ENCODE results near the gene CTNNA3. TPM values are rescaled to one million over a fixed set of nuclear protein-coding genes. Genes with fewer than 3 reads are reported as not detected.

Gene CTNNA3
- total RNA-seq, 4 donors from 2014 or later: under 0.01 to 0.38 (median 0.27) TPM

DNA sequence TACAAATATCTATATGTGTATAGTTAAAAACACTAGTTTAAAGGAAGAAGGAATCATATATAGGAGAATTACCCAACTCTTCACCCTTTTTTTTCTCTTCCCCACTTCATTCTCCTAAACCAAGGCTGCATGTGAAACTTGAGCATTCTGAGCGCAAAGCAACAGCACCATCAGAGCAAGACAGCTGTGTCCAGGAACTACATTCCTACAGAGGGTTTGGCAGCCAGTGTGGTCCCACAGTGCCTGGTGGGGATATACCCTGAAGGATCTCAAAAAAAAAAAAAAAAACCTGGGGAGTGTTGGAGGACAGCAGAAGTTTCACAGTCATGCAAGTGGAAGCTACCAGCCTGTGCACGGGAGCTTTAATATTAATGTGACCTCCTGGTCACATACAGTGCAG lies 310.4 kb downstream of the CTNNA3 start:
- TF ChIP-seq, protein P1, sequence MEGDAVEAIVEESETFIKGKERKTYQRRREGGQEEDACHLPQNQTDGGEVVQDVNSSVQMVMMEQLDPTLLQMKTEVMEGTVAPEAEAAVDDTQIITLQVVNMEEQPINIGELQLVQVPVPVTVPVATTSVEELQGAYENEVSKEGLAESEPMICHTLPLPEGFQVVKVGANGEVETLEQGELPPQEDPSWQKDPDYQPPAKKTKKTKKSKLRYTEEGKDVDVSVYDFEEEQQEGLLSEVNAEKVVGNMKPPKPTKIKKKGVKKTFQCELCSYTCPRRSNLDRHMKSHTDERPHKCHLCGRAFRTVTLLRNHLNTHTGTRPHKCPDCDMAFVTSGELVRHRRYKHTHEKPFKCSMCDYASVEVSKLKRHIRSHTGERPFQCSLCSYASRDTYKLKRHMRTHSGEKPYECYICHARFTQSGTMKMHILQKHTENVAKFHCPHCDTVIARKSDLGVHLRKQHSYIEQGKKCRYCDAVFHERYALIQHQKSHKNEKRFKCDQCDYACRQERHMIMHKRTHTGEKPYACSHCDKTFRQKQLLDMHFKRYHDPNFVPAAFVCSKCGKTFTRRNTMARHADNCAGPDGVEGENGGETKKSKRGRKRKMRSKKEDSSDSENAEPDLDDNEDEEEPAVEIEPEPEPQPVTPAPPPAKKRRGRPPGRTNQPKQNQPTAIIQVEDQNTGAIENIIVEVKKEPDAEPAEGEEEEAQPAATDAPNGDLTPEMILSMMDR (IDR thresholded peaks at IDR 0.05; ENCODE audit: low read depth): no peak

DNA sequence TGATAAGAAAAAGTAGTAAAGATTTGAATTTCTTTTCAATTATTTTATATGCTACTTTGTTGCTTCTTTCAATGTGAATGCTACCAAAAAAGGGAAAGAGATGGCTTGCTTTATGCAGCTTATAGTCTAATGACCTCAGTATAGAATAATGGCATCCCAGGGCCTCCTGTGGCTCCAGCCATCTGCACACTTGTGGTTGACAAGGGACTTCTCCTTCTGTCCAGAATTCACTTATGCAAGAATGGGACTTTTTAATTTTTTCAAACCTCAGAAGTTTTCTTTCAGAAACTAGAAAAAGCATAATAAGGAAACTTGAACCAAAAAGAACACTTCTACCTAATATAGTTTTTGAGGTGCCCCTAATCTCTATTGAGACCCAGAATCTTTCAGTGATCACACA lies 310.9 kb downstream of the CTNNA3 start:
- TF ChIP-seq, protein P1 (IDR thresholded peaks at IDR 0.05; ENCODE audit: low read depth): no peak

DNA sequence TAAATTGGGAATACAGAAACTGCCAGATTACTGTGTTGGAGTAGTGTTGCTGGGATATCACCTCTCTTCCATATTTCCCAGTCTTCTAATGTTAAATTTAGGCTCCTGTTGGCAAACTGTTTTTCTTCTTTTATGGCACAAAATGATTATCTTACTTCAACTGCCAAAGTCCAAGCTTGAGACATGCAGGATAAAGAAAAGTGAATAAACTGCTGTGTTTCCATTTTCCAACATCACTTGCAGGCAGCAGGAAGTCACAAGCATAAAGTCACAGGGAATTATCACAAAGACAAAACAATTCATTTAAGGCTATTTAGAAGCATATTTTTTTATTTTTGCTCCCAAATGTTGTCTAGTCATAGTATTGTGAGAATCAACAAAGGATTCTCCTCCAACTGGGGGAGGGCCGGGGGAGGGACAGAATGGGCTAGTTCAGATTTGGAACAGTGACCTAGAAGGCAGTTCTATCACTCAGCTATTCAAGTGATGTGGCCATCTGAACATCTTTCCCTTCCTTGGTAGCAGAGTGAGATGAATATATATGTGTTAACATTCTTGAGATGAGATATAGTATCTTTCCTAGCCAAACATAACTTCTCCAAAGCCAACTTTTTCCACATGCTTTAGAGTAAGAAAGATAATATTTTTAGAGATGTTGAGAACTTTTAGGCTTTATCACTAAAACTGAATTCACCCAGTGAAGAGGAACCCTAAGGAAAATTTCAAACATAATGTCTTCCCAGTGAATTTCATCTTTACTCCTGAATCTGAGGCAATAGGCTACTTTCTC lies 364.7 kb downstream of the CTNNA3 start:
- TF ChIP-seq, protein P1 (IDR thresholded peaks at IDR 0.05; ENCODE audit: low read depth): no peak

DNA sequence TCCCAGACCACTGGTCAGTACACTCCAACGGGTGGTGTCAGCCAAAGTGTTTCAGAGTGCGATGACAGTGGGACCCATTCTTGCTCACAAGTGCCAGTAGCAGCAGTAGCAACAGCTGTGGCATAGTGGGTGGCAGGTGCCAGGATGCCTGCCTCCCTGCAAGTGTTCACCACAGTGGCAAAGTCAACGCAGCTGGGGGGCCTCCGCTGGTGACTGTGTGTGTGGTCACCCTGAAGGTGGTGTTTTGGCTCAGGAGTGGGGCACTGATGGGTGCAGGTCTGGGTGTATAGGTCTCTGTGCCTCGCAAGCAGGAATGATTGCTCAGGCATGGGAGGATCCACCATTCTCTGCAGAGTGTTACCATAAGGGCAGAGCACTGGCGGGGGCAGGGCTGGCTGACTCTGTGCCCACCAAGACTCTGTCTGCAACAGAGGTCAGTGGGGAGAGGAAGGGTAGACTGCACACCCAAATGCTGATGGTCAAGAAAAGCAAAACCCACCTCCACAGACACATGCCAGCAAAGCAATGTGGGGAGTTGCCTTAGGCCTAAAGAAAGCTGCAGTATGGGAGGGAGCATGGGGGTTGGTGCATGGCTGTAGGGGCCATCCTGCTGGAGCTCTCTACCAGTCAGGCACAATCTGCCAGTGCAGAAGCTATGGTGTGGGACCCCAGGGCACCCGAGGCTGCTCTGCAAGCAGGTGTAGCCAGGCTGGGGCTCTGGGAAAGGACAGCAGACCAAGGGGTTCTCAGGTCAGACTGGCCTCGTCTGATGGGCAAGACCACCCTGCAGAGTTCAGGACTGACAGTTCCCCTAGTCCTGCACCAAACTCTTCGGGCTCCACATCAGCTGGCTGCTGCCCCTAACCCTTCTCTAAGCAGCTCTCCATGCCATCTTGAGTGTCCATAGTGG lies 368.1 kb downstream of the CTNNA3 start:
- TF ChIP-seq, protein P1 (IDR thresholded peaks at IDR 0.05; ENCODE audit: low read depth): no peak

DNA sequence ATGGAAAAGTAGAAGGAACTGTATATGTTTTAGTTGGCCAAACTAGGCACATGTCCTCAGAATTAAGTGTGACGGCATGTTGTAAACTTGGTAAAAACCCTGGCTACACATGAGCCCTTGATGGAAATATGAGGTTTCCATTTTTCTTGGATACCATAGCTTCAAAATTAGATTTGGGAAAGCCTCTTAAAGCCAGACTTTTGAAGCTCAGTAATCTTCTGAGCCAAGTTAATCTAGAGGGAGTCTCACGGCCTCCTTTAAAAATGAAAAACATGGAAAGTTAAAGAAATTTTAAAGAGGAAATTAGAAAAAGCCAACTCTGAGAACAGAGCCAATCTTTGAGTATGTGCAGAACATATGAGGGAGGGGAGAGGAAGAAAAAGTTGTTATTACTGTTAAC lies 376.0 kb downstream of the CTNNA3 start:
- TF ChIP-seq, protein P1 (IDR thresholded peaks at IDR 0.05; ENCODE audit: low read depth): no peak

DNA sequence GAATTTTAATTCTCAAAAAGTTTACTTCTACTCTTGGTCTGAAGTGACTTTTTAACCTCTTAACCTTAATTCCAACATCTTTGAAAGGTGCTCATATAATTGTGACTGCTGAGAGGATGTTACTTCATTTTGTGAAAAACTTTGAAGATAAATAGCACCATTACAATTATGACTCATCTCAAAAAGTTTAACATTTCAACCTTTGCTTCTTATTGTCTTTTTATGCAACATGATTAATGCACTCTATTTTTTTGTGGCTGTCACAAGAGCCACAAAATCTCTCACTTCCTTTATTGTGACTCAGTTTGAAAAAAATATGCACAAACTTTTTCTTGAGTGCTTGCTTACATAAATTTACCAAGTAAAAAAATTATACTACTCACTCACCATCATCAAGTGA lies 387.1 kb downstream of the CTNNA3 start:
- TF ChIP-seq, protein P1 (IDR thresholded peaks at IDR 0.05; ENCODE audit: low read depth): no peak

DNA sequence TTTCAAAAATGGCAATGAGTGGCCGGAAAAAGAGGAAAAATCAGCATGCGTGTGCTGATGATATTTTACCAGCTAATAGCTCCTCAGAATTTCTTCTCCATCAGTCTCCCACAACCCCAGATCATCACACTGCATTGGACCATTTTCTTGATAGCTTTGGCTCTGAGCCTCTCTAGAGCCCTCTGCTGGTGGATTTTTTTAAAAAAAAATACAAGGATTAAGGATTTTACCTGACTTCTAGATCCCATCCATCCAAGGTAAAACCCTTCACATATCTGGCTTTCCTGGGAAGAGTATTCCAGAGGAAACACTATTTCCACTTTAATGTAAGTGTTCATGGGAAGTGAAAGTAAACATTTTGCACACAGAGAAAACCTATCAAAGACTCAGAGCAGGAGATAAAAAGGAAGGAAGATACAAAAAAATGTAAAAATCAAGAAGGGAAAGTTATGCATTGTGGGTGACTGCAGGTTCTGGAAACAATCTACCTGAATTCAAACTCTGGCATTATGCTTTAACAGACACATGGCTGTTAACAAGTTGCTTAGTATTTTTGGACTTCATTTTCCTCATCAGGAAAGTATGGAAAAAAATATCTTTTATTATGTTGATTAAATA lies 389.3 kb downstream of the CTNNA3 start:
- TF ChIP-seq, protein P1 (IDR thresholded peaks at IDR 0.05; ENCODE audit: low read depth): no peak

Measured in subcutaneous adipose tissue (tissue), 4 donors.